Endothelial cell of umbilical vein (primary cell): ENCODE measurements around the gene MYZAP. TPM values are rescaled to one million over a fixed set of nuclear protein-coding genes. Genes with fewer than 3 reads are reported as not detected.
A peak's percentile ranks its signal among the peaks of the same experiment; 100 is the strongest.

Source experiments
- BruUV-seq: library from RNA; stranded (reverse); fragments of 400-500 nt; replicated peaks from 2 replicates; lab custom pipeline; 2021; lab: Mats Ljungman, UMichigan
- CTCF ChIA-PET: fragments of 300-600, 350-600 bp; sonication (Branson Sonifier 250); formaldehyde crosslinking; loops from one replicate; lab custom pipeline; 2021; ENCODE audit warnings: antibody characterized with exemption, inconsistent platforms; lab: Charles Lee
- POLR2A ChIA-PET: fragments of 300-600, 350-600 bp; sonication (Branson Sonifier 250); formaldehyde crosslinking; loops from one replicate; lab custom pipeline; 2021; ENCODE audit warnings: antibody characterized with exemption, inconsistent platforms; lab: Charles Lee
- DNase-seq: peaks from one replicate; pipeline ENCODE4 v3.0.0-alpha.2; 2011; ENCODE audit warnings: low read depth, low spot score
- FAIRE-seq: peaks from 2 replicates; lab custom pipeline; 2011; peaks lifted over from hg19 to GRCh38; lab: Jason Lieb, UNC
- H2AFZ ChIP-seq: 2 replicates; pipeline ENCODE4 v1.6.0; 2012; ENCODE audit warnings: low read depth, low read length, control low read depth, inconsistent platforms
- H3K27ac ChIP-seq: 2 replicates; pipeline ENCODE4 v1.5.1; 2011; ENCODE audit warnings: low read depth, mild to moderate bottlenecking, control low read depth, low read length, moderate library complexity; ENCODE audit not compliant: insufficient read depth
- H3K27me3 ChIP-seq, 2 experiments: 2 replicates each; pipeline versions ENCODE4 v1.6.0 to v1.6.1; 2011; ENCODE audit warnings: low read length in 2 of 2, mixed read lengths in 1 of 2; ENCODE audit not compliant: control insufficient read depth in 2 of 2, insufficient read depth in 2 of 2
- H3K36me3 ChIP-seq, 2 experiments: 2 replicates in 1 of 2; 3 replicates in 1 of 2; pipeline ENCODE4 v1.5.1; 2011; ENCODE audit warnings: low read length in 2 of 2, mild to moderate bottlenecking in 1 of 2, moderate library complexity in 1 of 2; ENCODE audit not compliant: control insufficient read depth in 2 of 2, insufficient read depth in 2 of 2; ENCODE audit errors: extremely low read depth in 1 of 2
- H3K4me1 ChIP-seq: 3 replicates; pipeline ENCODE4 v1.5.1; 2011; ENCODE audit warnings: mild to moderate bottlenecking, low read length; ENCODE audit not compliant: control insufficient read depth, insufficient read depth; ENCODE audit errors: extremely low read depth
- H3K4me2 ChIP-seq: 2 replicates; pipeline ENCODE4 v1.6.1; 2011; ENCODE audit warnings: low read length, control low read depth, mixed read lengths; ENCODE audit not compliant: insufficient read depth
- H3K4me3 ChIP-seq, 3 experiments: fragments of 200-600 bp in 1 of 3; sonication (generic), shearing (Covaris generic) in 1 of 3; replicated peaks in 1 of 3; 2 replicates each; pipeline ENCODE4 v1.5.1; 2011 to 2016; ENCODE audit warnings: control low read depth in 3 of 3, low read length in 3 of 3, mild to moderate bottlenecking in 2 of 3, inconsistent platforms in 1 of 3, low read depth in 1 of 3, moderate library complexity in 1 of 3; ENCODE audit not compliant: insufficient read depth in 1 of 3
- H3K79me2 ChIP-seq: 2 replicates; pipeline ENCODE4 v1.6.0; 2012; ENCODE audit warnings: low read length, inconsistent platforms; ENCODE audit not compliant: control insufficient read depth, insufficient read depth
- H3K9ac ChIP-seq: replicated peaks from 2 replicates; pipeline ENCODE3; 2011; ENCODE audit warnings: low read length, control low read depth; ENCODE audit not compliant: insufficient read depth; ENCODE audit errors: extremely low read depth
- H3K9me1 ChIP-seq: replicated peaks from 3 replicates; pipeline ENCODE4 v1.6.0; 2011; ENCODE audit warnings: mild to moderate bottlenecking, low read length; ENCODE audit not compliant: control insufficient read depth, insufficient read depth; ENCODE audit errors: extremely low read depth
- H3K9me3 ChIP-seq: replicated peaks from 2 replicates; pipeline ENCODE4 v1.5.1; 2012; ENCODE audit warnings: low read length, inconsistent platforms; ENCODE audit not compliant: control insufficient read depth, insufficient read depth
- H4K20me1 ChIP-seq: replicated peaks from 2 replicates; pipeline ENCODE3; 2011; ENCODE audit warnings: mild to moderate bottlenecking, low read length; ENCODE audit not compliant: control insufficient read depth, insufficient read depth; ENCODE audit errors: extremely low read depth
- EZH2 ChIP-seq: IDR thresholded peaks from 2 replicates; pipeline ENCODE4 v1.6.1; 2012; ENCODE audit warnings: borderline replicate concordance, low read depth, mild to moderate bottlenecking, moderate library complexity, low read length, inconsistent platforms; ENCODE audit not compliant: severe bottlenecking
- FOS ChIP-seq: IDR thresholded peaks from 2 replicates; pipeline ENCODE4 v1.6.1; 2011; ENCODE audit warnings: mild to moderate bottlenecking, low read length, moderate library complexity, borderline replicate concordance; ENCODE audit not compliant: insufficient read depth
- GATA2 ChIP-seq: IDR thresholded peaks from 2 replicates; pipeline ENCODE4 v1.7.0; 2011; ENCODE audit warnings: low read depth, mild to moderate bottlenecking, moderate library complexity, mixed read lengths, low read length; ENCODE audit not compliant: insufficient read length, insufficient read depth
- JUN ChIP-seq: IDR thresholded peaks from 2 replicates; pipeline ENCODE4 v1.6.1; 2011; ENCODE audit warnings: borderline replicate concordance, low read depth; ENCODE audit not compliant: insufficient read length, insufficient read depth
- MAX ChIP-seq: IDR thresholded peaks from 2 replicates; pipeline ENCODE4 v1.6.1; 2011; ENCODE audit not compliant: insufficient read depth, insufficient read length
- POLR2A ChIP-seq: IDR thresholded peaks from 2 replicates; pipeline ENCODE4 v1.6.1; 2012; ENCODE audit warnings: low read depth, mild to moderate bottlenecking, control low read depth, low read length
- POLR2AphosphoS5 ChIP-seq: IDR thresholded peaks from 2 replicates; pipeline ENCODE4 v1.6.1; 2012; ENCODE audit warnings: low read depth, mild to moderate bottlenecking, control low read depth, low read length, moderate library complexity; ENCODE audit not compliant: insufficient read depth
- dilution Hi-C: fragments of 300-500 bp; cut with MboI; formaldehyde crosslinking; loops from one replicate; pipeline ENCODE4 v1.15.0; 2019; ENCODE audit warnings: low sequenced_read_pairs; ENCODE audit not compliant: extremely low pct_ligation_motif_present
- intact Hi-C: fragments of 100-400 bp; cut with micrococcal nuclease; formaldehyde crosslinking; loops from one replicate; pipeline ENCODE4 v1.10.0; 2022
- polyA plus RNA-seq, 4 experiments: library from polyadenylated mRNA; depleted of rRNA in 3 of 4; stranded (reverse) in 3 of 4; unstranded in 1 of 4; fragments of >200 nt; gene quantifications; 2 replicates each; pipeline versions ENCODE4 v1.2.1 to v1.2.3, GENCODE V29; 2011 to 2012; ENCODE audit warnings: missing spikeins in 1 of 4
- total RNA-seq: library from RNA; stranded (reverse); gene quantifications from 2 replicates; pipeline ENCODE4 v1.2.3, GENCODE V29; 2021

The MYZAP gene
- total and polyA plus RNA-seq, 2 donors (not counting 3 experiments of a cell fraction or from before 2014, with no cell fraction given): 6.3 to 8.1 TPM

GRCh38 chr15:57668016-57668415 lies 76.3 kb downstream of the MYZAP start:
- no peak for FAIRE-seq
- no peaks in the 10 kb centered on the region for H3K79me2 ChIP-seq
- H3K27me3 ChIP-seq: no peaks in the 10 kb centered on the region
- H4K20me1 ChIP-seq: no peaks in the 10 kb centered on the region
- no peak for TF ChIP-seq JUN
- TF ChIP-seq MAX: no peak
- no peak for TF ChIP-seq EZH2
- no peak for TF ChIP-seq POLR2A
- no peak for DNase-seq
- no peaks in the 10 kb centered on the region for H3K9me1 ChIP-seq
- ChIA-PET POLR2A (interaction anchor here (0.7 kb wide), 1 partner anchor 27 kb away, joined by 5 read pairs; no protein-coding TSS in a partner anchor), CTCF (interaction anchor here (1.1 to 5.5 kb wide), 11 partner anchors 10 to 403 kb away, joined by 3 to 29 read pairs (median 8); partner anchors contain the start of gene POLR2M)
- no peak overlapping the region for H3K4me3 ChIP-seq
- no peak overlapping the region for H2AFZ ChIP-seq
- no peaks in the 10 kb centered on the region for H3K9me3 ChIP-seq
- H3K4me2 ChIP-seq: no peak overlapping the region
- H3K9ac ChIP-seq: no peak overlapping the region
- intact Hi-C loops: no loop called here
- H3K27ac ChIP-seq: no peak overlapping the region
- dilution Hi-C loops: no loop called here
- peaks cover 7% of the 10 kb centered on the region for H3K4me1 ChIP-seq
- BruUV-seq: no TSS peak
- peaks cover 0 to 4% of the 10 kb centered on the region in 2 experiments for H3K36me3 ChIP-seq

GRCh38 chr15:57671636-57672035 lies 79.9 kb downstream of the MYZAP start:
- no peak for TF ChIP-seq JUN
- TF ChIP-seq EZH2: no peak
- peak; percentile 43 for TF ChIP-seq FOS
- TF ChIP-seq GATA2: no peak
- no peak for TF ChIP-seq POLR2AphosphoS5
- H3K9me1 ChIP-seq: no peaks in the 10 kb centered on the region
- no peaks in the 10 kb centered on the region for H3K79me2 ChIP-seq
- peaks cover 0 to 9% of the 10 kb centered on the region in 2 experiments for H3K36me3 ChIP-seq
- CTCF ChIA-PET: interaction anchor here (0.8 to 2.7 kb wide), 6 partner anchors 9 to 399 kb away, joined by 3 to 10 read pairs (median 3); no protein-coding TSS in a partner anchor
- FAIRE-seq (peak; percentile 8), DNase-seq (peak; percentile 48)
- no peak overlapping the region for H3K9ac ChIP-seq
- no peak overlapping the region for H3K27ac ChIP-seq
- POLR2A ChIA-PET: no interaction called here
- H3K4me3 ChIP-seq: no peak overlapping the region
- no TSS peak for BruUV-seq
- no peaks in the 10 kb centered on the region for H3K9me3 ChIP-seq
- peak overlapping the region; percentile 39 for H2AFZ ChIP-seq
- H4K20me1 ChIP-seq: no peaks in the 10 kb centered on the region
- H3K4me2 ChIP-seq: no peak overlapping the region
- intact Hi-C loops: no loop called here
- dilution Hi-C loops: no loop called here
- H3K27me3 ChIP-seq: no peaks in the 10 kb centered on the region
- H3K4me1 ChIP-seq: peaks cover 7% of the 10 kb centered on the region
